HEK293 (cell line): ENCODE measurements around the gene SLC39A11.

Experiments used
- ZNF292 ChIP-seq: fragments of 450-650 bp; formaldehyde crosslinking; IDR thresholded peaks from 2 replicates; pipeline ENCODE4 v1.5.1; 2016; ENCODE audit warnings: low read depth, missing biosample characterization, missing genetic modification characterization, borderline replicate concordance
- ZNF560 ChIP-seq: fragments of 450-650 bp; formaldehyde crosslinking; IDR thresholded peaks from 2 replicates; pipeline ENCODE4 v1.5.1; 2017; ENCODE audit warnings: missing biosample characterization, missing genetic modification characterization, borderline replicate concordance
- TF ChIP-seq, protein P1 (sequence below): fragments of 450-650 bp; formaldehyde crosslinking; IDR thresholded peaks from 2 replicates; pipeline ENCODE4 v1.5.1; 2016; ENCODE audit warnings: missing biosample characterization, missing genetic modification characterization

GRCh38 chr17:72975509-72975908 lies 117.0 kb downstream of the SLC39A11 start:
- no peak for TF ChIP-seq ZNF292 (tag by site-specific recombination)
- no peak for TF ChIP-seq ZNF560
- TF ChIP-seq, protein P1, sequence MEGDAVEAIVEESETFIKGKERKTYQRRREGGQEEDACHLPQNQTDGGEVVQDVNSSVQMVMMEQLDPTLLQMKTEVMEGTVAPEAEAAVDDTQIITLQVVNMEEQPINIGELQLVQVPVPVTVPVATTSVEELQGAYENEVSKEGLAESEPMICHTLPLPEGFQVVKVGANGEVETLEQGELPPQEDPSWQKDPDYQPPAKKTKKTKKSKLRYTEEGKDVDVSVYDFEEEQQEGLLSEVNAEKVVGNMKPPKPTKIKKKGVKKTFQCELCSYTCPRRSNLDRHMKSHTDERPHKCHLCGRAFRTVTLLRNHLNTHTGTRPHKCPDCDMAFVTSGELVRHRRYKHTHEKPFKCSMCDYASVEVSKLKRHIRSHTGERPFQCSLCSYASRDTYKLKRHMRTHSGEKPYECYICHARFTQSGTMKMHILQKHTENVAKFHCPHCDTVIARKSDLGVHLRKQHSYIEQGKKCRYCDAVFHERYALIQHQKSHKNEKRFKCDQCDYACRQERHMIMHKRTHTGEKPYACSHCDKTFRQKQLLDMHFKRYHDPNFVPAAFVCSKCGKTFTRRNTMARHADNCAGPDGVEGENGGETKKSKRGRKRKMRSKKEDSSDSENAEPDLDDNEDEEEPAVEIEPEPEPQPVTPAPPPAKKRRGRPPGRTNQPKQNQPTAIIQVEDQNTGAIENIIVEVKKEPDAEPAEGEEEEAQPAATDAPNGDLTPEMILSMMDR = no peak
